ENCODE measurements around the gene NPB.

DNA sequence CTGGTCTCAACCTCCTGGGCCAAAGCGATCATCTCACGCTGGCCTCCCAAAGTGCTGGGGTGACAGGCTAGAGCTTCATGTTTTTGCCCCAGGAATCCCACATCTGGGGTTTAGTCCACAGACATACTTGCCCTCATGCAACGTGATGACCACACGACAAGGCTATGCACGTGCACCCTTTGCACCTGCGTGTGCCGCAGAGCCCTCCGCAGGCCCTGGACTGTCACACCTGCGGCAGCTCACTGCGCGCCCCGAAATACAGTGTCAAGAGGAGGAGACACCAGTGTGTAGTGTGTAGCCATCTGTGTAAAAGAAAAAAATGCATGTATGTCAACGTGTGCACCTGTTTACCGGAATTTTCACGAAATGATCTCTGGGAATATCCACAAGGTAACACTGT lies 48.5 kb downstream of the NPB start:
- TF ChIP-seq, protein P1, sequence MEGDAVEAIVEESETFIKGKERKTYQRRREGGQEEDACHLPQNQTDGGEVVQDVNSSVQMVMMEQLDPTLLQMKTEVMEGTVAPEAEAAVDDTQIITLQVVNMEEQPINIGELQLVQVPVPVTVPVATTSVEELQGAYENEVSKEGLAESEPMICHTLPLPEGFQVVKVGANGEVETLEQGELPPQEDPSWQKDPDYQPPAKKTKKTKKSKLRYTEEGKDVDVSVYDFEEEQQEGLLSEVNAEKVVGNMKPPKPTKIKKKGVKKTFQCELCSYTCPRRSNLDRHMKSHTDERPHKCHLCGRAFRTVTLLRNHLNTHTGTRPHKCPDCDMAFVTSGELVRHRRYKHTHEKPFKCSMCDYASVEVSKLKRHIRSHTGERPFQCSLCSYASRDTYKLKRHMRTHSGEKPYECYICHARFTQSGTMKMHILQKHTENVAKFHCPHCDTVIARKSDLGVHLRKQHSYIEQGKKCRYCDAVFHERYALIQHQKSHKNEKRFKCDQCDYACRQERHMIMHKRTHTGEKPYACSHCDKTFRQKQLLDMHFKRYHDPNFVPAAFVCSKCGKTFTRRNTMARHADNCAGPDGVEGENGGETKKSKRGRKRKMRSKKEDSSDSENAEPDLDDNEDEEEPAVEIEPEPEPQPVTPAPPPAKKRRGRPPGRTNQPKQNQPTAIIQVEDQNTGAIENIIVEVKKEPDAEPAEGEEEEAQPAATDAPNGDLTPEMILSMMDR (IDR thresholded peaks at IDR 0.05; ENCODE audit: low read length): no peak
- TF ChIP-seq EZH2 (optimal IDR thresholded peaks at IDR 0.05; ENCODE audit: low read depth, low read length): no peak
